Measurements from ENCODE around the gene MPC1. TPM values are rescaled to one million over a fixed set of nuclear protein-coding genes. Genes with fewer than 3 reads are reported as not detected.

Gene MPC1
- total RNA-seq, 1 donor from 2014 or later, result 29.1 TPM

GRCh38 chr6:166353507-166353906, 29.2 kb downstream of the MPC1 start:
- no peak for DNase-seq (ENCODE audit: extremely low spot score, unreplicated experiment)

GRCh38 chr6:166352923-166353322, 29.8 kb downstream of the MPC1 start:
- TF ChIP-seq CTCF (IDR thresholded peaks at IDR 0.05), result no peak
- H3K9me3 Mint-ChIP-seq (ENCODE audit: unreplicated experiment), result peaks cover 16% of the 10 kb centered on the region
- no peaks in the 10 kb centered on the region for H3K36me3 Mint-ChIP-seq (ENCODE audit: unreplicated experiment)
- peaks cover 66% of the 10 kb centered on the region for H3K27me3 Mint-ChIP-seq (ENCODE audit: unreplicated experiment)
- no peaks in the 10 kb centered on the region for H3K4me1 Mint-ChIP-seq (ENCODE audit: unreplicated experiment)
- H3K4me3 Mint-ChIP-seq (ENCODE audit: unreplicated experiment), result no peak overlapping the region
- H3K27ac Mint-ChIP-seq (ENCODE audit: unreplicated experiment), result no peak overlapping the region
- no peak for DNase-seq (ENCODE audit: extremely low spot score, unreplicated experiment)

More at GRCh38 chr6:166353507-166353906, 29.2 kb downstream of the MPC1 start:
- Mint-ChIP-seq H3K4me3 (ENCODE audit: unreplicated experiment) (no peak overlapping the region), H3K27me3 (ENCODE audit: unreplicated experiment) (peaks cover 67% of the 10 kb centered on the region), H3K27ac (ENCODE audit: unreplicated experiment) (no peak overlapping the region), H3K4me1 (ENCODE audit: unreplicated experiment) (no peaks in the 10 kb centered on the region), H3K36me3 (ENCODE audit: unreplicated experiment) (peaks cover 2% of the 10 kb centered on the region), H3K9me3 (ENCODE audit: unreplicated experiment) (peaks cover 16% of the 10 kb centered on the region)
- no peak for TF ChIP-seq CTCF (IDR thresholded peaks at IDR 0.05)

GRCh38 chr6:166351715-166352285, 30.9 kb downstream of the MPC1 start:
- no peaks in the 10 kb centered on the region for H3K36me3 Mint-ChIP-seq (ENCODE audit: unreplicated experiment)
- no peak overlapping the region for H3K27ac Mint-ChIP-seq (ENCODE audit: unreplicated experiment)
- H3K27me3 Mint-ChIP-seq (ENCODE audit: unreplicated experiment), result peaks cover 71% of the 10 kb centered on the region
- H3K4me1 Mint-ChIP-seq (ENCODE audit: unreplicated experiment), result no peaks in the 10 kb centered on the region
- DNase-seq (ENCODE audit: extremely low spot score, unreplicated experiment), result no peak
- H3K9me3 Mint-ChIP-seq (ENCODE audit: unreplicated experiment), result peaks cover 16% of the 10 kb centered on the region
- TF ChIP-seq CTCF (IDR thresholded peaks at IDR 0.05), result no peak
- H3K4me3 Mint-ChIP-seq (ENCODE audit: unreplicated experiment), result no peak overlapping the region

- H3K27me3 Mint-ChIP-seq (ENCODE audit: unreplicated experiment), result peaks cover 63% of the 10 kb centered on the region
- H3K36me3 Mint-ChIP-seq (ENCODE audit: unreplicated experiment), result no peaks in the 10 kb centered on the region
- peaks cover 3% of the 10 kb centered on the region for H3K4me1 Mint-ChIP-seq (ENCODE audit: unreplicated experiment)
- peaks cover 16% of the 10 kb centered on the region for H3K9me3 Mint-ChIP-seq (ENCODE audit: unreplicated experiment)
- DNase-seq (ENCODE audit: extremely low spot score, unreplicated experiment), result no peak
- H3K4me3 Mint-ChIP-seq (ENCODE audit: unreplicated experiment), result no peak overlapping the region
- no peak for TF ChIP-seq CTCF (IDR thresholded peaks at IDR 0.05)
- H3K27ac Mint-ChIP-seq (ENCODE audit: unreplicated experiment), result no peak overlapping the region
Measured at GRCh38 chr6:166348305-166348949, 34.3 kb downstream of the MPC1 start.

GRCh38 chr6:166346965-166347364, 35.8 kb downstream of the MPC1 start:
- no peak for TF ChIP-seq CTCF (IDR thresholded peaks at IDR 0.05)
- no peak overlapping the region for H3K4me3 Mint-ChIP-seq (ENCODE audit: unreplicated experiment)
- no peak overlapping the region for H3K27ac Mint-ChIP-seq (ENCODE audit: unreplicated experiment)
- H3K27me3 Mint-ChIP-seq (ENCODE audit: unreplicated experiment), result peaks cover 49% of the 10 kb centered on the region
- H3K36me3 Mint-ChIP-seq (ENCODE audit: unreplicated experiment), result no peaks in the 10 kb centered on the region
- peaks cover 6% of the 10 kb centered on the region for H3K4me1 Mint-ChIP-seq (ENCODE audit: unreplicated experiment)
- peaks cover 16% of the 10 kb centered on the region for H3K9me3 Mint-ChIP-seq (ENCODE audit: unreplicated experiment)
- DNase-seq (ENCODE audit: extremely low spot score, unreplicated experiment), result no peak
